ENCODE measurements around the gene ZNF462.

The ZNF462 gene

GRCh38 chr9:106829666-106830408, 33.1 kb upstream of the ZNF462 start:
- no peak for TF ChIP-seq CTCF (IDR thresholded peaks at IDR 0.05; ENCODE audit: low read depth, low read length, missing control alignments)
- no peak overlapping the region for H3K4me3 ChIP-seq (ENCODE audit: low read depth, low read length)
- in situ Hi-C loops (cut with HindIII; ENCODE audit: low sequenced_read_pairs): no loop called here
- no peak for DNase-seq (ENCODE audit: low read depth)

- DNase-seq (ENCODE audit: low read depth): no peak
These were observed 32.3 kb upstream of the ZNF462 start for GRCh38 chr9:106830527-106831150.

DNA sequence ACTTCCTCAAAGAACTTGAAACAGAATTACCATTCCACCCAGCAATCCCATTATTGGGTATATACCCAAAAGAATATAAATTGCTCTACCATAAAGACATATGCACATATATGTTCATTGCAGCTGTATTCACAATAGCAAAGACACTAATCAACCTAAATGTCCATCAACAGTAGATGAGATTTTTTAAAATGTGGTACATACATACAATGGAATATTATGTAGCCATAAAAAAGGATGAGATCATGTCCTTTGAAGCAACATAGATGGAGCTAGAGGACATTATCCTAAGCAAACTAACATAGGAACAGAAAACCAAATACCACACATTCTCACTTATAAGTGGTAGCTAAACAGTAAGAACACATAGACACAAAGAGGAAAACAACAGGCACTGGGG, 28.1 kb upstream of the ZNF462 start:
- no peak for DNase-seq (ENCODE audit: low read depth)
- in situ Hi-C loops (cut with HindIII; ENCODE audit: low sequenced_read_pairs): no loop called here
- H3K4me3 ChIP-seq (ENCODE audit: low read depth, low read length): no peak overlapping the region
- no peak for TF ChIP-seq CTCF (IDR thresholded peaks at IDR 0.05; ENCODE audit: low read depth, low read length, missing control alignments)

More at GRCh38 chr9:106830527-106831150, 32.3 kb upstream of the ZNF462 start:
- no peak overlapping the region for H3K4me3 ChIP-seq (ENCODE audit: low read depth, low read length)
- no peak for TF ChIP-seq CTCF (IDR thresholded peaks at IDR 0.05; ENCODE audit: low read depth, low read length, missing control alignments)
- in situ Hi-C loops (cut with HindIII; ENCODE audit: low sequenced_read_pairs): no loop called here

DNA sequence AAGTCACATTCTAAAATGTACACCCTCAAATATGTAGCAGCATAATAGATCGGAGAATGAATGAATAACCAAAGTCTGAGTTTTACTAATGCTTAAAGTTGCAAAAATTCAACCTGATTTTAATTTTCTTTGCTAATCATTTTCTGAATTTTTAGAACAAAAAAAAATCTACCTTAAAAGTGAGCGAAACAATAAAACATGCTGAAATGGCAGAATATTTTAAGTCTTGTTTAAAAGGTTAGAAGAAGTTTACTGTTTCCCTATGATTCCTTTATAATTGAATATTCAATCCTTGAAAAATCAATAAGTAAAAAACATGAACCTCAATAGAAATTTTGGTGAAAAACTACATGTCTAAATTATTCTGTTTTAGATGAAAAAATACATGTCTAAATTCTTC, 27.1 kb upstream of the ZNF462 start:
- in situ Hi-C loops (cut with HindIII; ENCODE audit: low sequenced_read_pairs): no loop called here
- no peak overlapping the region for H3K4me3 ChIP-seq (ENCODE audit: low read depth, low read length)
- no peak for TF ChIP-seq CTCF (IDR thresholded peaks at IDR 0.05; ENCODE audit: low read depth, low read length, missing control alignments)
- DNase-seq (ENCODE audit: low read depth): no peak

DNA sequence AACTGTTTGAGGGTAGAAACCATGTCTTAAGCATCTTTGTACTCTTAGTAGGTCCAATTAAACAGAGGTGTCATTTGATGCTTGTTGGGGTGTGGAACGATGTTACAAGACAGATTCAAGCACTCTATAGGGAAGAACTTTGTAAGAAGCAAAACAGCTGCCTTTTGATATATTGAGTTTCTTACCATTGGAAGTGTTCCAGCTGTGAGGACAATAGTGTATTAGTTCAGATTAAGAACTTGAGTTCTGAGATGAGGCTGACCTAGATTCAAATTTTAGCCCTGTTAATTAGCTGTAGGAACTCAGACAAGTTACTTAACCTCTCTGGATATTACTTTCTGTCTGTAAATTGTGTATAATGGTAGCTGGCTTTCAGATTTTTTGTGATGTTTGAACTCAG, 19.6 kb upstream of the ZNF462 start:
- H3K4me3 ChIP-seq (ENCODE audit: low read depth, low read length): no peak overlapping the region
- in situ Hi-C loops (cut with HindIII; ENCODE audit: low sequenced_read_pairs): no loop called here
- TF ChIP-seq CTCF (IDR thresholded peaks at IDR 0.05; ENCODE audit: low read depth, low read length, missing control alignments): no peak
- no peak for DNase-seq (ENCODE audit: low read depth)

- TF ChIP-seq CTCF (IDR thresholded peaks at IDR 0.05; ENCODE audit: low read depth, low read length, missing control alignments): no peak
- no peak overlapping the region for H3K4me3 ChIP-seq (ENCODE audit: low read depth, low read length)
- no peak for DNase-seq (ENCODE audit: low read depth)
- in situ Hi-C loops (cut with HindIII; ENCODE audit: low sequenced_read_pairs): no loop called here
These were observed 16.7 kb upstream of the ZNF462 start for GRCh38 chr9:106846307-106846706.

Data from astrocyte of the cerebellum (primary cell).